ENCODE data around the gene KRT12. TPM values are rescaled to one million over a fixed set of nuclear protein-coding genes. Genes with fewer than 3 reads are reported as not detected.

Gene KRT12
- total RNA-seq, result not detected

- ATAC-seq (no peak), DNase-seq (ENCODE audit: low spot score) (no peak)
- intact Hi-C loops (cut with DNase I), result no loop called here
These were observed at the start of gene KRT12 for GRCh38 chr17:40866838-40867237. KRT12 (minus strand) TSS chr17:40867223; CDS start chr17:40867186, 37 bp downstream.

DNA sequence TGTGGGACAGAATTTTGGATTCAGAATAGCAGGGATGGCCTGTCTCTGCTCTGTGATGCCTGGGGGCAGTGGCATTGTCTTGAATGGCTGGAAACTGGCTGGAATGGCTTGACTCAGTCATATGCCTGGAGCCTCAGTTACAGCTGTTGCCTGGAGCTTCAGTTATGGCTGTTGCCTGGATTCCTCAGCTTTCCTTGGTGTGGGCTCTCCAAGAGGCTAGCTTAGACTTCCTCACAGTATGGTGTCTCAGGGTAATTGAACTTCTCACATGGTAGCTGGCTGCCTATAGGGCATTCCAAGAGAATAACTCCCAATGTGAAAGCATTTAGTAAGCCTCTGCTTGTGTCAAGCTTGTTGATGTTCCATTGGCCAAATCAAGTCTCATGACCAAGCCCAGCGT is 49.3 kb upstream of the KRT12 start:
- no peak for ATAC-seq
- intact Hi-C loops (cut with DNase I), result no loop called here

DNA sequence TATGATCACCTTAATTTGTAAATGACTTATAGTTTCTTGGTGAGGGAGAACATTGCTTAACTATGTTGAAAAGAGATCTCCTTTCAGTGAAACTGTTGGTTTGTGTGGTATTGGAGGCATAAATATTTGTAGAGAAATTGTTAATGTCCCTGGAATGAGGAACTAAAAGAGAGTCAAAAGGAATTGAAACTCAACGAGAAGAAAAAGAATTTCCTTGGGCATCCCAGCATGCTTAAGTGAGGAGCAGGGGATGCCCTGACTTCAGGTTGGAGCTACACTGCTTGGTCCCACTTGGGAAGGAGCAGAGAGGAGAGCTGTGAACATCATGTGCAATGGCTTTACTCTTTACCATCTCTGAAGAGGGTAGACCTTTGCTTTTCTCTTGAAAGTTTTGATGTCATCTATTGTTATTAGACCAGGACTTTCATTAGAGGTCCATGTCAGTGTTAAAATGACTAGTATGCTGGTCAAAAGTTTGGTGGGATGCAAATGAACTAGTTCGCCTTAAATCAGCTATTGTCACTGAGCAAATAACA is 48.8 kb upstream of the KRT12 start:
- intact Hi-C loops (cut with DNase I), result no loop called here
- ATAC-seq, result no peak

More for the DNA sequence above, 49.3 kb upstream of the KRT12 start:
- DNase-seq (ENCODE audit: low spot score), result no peak

GRCh38 chr17:40915199-40915661 is 48.2 kb upstream of the KRT12 start:
- DNase-seq (ENCODE audit: low spot score) (no peak), ATAC-seq (no peak)
- intact Hi-C loops (cut with DNase I), result no loop called here

More for the DNA sequence above, 48.8 kb upstream of the KRT12 start:
- DNase-seq (ENCODE audit: low spot score), result no peak

- intact Hi-C loops (cut with DNase I), result no loop called here
- DNase-seq (ENCODE audit: low spot score), result no peak
These were observed 47.2 kb upstream of the KRT12 start for GRCh38 chr17:40914075-40914855.

DNA sequence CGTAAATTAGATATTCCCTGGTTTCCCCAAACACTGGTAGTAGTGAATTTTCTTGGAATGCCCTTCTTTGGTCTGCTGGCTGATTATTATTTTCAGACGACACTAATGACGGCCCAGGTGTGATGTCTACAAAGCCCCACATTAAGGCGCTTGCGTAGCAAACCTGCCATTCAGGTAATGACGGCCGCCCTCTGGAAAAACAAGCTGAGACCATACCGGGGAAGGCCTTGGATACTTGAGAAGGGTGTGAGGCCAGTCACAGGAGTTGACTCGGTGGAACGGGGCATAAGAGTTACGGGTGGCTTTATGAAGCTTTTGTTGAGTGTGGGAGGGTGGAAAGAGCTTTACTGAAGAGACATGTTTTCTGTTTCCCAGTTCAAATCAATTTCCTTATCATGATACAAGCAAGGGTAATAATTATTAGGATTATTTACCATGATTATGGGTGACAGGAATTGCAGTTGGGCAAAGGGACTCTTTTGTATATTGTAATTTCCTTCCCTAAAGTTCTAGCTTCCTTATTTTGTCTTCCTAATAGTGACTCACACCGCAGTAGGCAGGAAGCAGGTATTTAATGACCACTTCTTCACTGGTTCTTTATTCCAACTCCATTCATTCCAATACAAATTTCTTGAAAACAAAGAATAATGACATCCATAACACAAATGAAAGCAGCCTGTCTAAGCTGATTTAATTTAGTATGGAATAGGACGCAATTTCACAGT is 45.6 kb upstream of the KRT12 start:
- no peak for ATAC-seq
- intact Hi-C loops (cut with DNase I), result no loop called here
- no peak for DNase-seq (ENCODE audit: low spot score)

More at GRCh38 chr17:40914075-40914855, 47.2 kb upstream of the KRT12 start:
- no peak for ATAC-seq

GRCh38 chr17:40910441-40910841 is 43.4 kb upstream of the KRT12 start:
- intact Hi-C loops (cut with DNase I), result no loop called here

GRCh38 chr17:40909755-40910154 is 42.7 kb upstream of the KRT12 start:
- intact Hi-C loops (cut with DNase I), result loop anchor here (5.0 to 10.0 kb wide), 2 partner anchors 105 to 753 kb away; no protein-coding TSS in a partner anchor
- peak; percentile 54 for ATAC-seq

More at GRCh38 chr17:40910441-40910841, 43.4 kb upstream of the KRT12 start:
- ATAC-seq, result peak; percentile 87
- DNase-seq (ENCODE audit: low spot score), result no peak

GRCh38 chr17:40909351-40909750 is 42.3 kb upstream of the KRT12 start:
- ATAC-seq, result peak; percentile 96
- intact Hi-C loops (cut with DNase I), result loop anchor here (5.0 to 10.0 kb wide), 2 partner anchors 105 to 753 kb away; no protein-coding TSS in a partner anchor
- DNase-seq (ENCODE audit: low spot score), result peak; percentile 84

More at GRCh38 chr17:40909755-40910154, 42.7 kb upstream of the KRT12 start:
- DNase-seq (ENCODE audit: low spot score), result no peak

GRCh38 chr17:40906613-40907012 is 39.6 kb upstream of the KRT12 start:
- intact Hi-C loops (cut with DNase I), result loop anchor here (5.0 to 10.0 kb wide), 2 partner anchors 102 to 756 kb away; no protein-coding TSS in a partner anchor
- no peak for ATAC-seq
- no peak for DNase-seq (ENCODE audit: low spot score)

GRCh38 chr17:40905370-40905769 is 38.3 kb upstream of the KRT12 start:
- intact Hi-C loops (cut with DNase I), result loop anchor here (5.0 to 10.0 kb wide), 2 partner anchors 101 to 757 kb away; no protein-coding TSS in a partner anchor
- no peak for DNase-seq (ENCODE audit: low spot score)

GRCh38 chr17:40903129-40903847 is 36.3 kb upstream of the KRT12 start:
- intact Hi-C loops (cut with DNase I), result loop anchor here (10.0 kb wide), 1 partner anchor 98 kb away; no protein-coding TSS in a partner anchor
- ATAC-seq (no peak), DNase-seq (ENCODE audit: low spot score) (no peak)

More at GRCh38 chr17:40905370-40905769, 38.3 kb upstream of the KRT12 start:
- no peak for ATAC-seq

DNA sequence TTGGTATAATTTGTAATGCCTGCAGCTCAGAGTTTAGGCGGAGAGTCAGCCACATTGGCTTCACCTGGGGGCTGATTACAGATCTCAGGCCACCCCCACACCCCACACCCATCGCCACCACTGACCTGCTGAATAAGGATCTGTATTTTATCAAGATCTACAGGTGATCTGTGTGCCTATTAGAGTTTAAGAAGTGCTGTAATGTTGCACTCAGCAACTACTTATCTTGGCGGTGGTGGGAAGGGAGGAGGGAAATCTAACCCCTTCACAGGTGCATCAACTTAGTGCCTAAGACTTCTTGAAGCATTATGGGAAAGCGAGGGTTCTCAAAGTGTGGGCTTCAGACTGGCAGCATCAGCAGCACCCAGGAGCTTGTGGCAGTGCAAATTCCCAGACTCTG is 35.5 kb upstream of the KRT12 start:
- intact Hi-C loops (cut with DNase I), result loop anchor here (10.0 kb wide), 1 partner anchor 98 kb away; no protein-coding TSS in a partner anchor
- ATAC-seq (no peak), DNase-seq (ENCODE audit: low spot score) (no peak)

DNA sequence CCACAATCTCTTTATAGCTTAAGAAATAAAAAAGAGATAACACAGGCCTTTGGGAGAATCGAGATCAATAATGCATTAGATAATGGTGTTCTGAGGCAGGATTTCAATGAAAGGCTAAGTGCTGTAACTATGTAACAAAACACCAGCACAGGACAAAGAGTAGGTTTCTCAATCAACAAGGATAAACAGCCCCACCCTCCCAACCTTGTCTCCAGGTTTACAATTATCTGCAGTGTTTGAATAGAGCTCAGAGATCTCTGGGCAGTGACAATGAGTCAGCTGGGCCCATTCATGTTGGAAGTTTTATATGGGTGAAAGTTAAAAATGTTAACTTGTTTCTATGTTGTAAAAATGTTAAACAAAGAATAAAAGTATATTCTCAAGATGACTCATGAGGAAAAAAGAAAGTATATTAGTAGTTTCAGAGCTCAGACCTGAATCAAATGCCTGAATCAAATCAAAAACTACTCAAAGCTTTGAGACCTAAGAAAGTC is 35.0 kb upstream of the KRT12 start:
- ATAC-seq, result no peak
- intact Hi-C loops (cut with DNase I), result loop anchor here (10.0 kb wide), 1 partner anchor 97 kb away; no protein-coding TSS in a partner anchor

DNA sequence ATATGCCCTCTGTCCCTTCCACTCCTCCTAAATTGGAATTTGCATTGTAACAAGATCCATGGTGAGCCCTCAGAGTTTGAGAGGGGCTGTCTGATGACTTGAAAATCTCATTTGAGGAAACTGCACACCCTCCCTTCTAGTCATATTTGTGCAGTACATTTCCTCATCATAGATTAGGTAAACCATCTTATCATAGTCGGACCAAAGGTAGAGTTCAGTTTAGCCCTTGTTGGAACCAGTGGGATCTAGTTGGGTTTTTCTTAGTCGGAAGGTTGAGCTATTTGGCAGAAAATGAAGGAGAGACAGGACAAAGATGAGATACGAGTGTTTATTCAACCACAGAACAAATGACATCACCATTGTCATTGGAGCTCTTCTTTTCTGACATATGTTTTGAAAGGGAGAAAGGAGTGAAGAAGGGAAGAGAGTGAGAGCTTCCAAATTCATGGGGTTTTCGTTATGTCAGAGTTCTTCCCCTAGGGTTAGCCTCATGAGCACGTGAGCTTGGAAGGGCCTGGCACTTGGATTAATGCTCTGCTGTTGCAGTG is 33.9 kb upstream of the KRT12 start:
- no peak for DNase-seq (ENCODE audit: low spot score)
- intact Hi-C loops (cut with DNase I), result loop anchor here (10.0 kb wide), 1 partner anchor 96 kb away; no protein-coding TSS in a partner anchor
- no peak for ATAC-seq

More for the DNA sequence above, 35.0 kb upstream of the KRT12 start:
- DNase-seq (ENCODE audit: low spot score), result no peak

DNA sequence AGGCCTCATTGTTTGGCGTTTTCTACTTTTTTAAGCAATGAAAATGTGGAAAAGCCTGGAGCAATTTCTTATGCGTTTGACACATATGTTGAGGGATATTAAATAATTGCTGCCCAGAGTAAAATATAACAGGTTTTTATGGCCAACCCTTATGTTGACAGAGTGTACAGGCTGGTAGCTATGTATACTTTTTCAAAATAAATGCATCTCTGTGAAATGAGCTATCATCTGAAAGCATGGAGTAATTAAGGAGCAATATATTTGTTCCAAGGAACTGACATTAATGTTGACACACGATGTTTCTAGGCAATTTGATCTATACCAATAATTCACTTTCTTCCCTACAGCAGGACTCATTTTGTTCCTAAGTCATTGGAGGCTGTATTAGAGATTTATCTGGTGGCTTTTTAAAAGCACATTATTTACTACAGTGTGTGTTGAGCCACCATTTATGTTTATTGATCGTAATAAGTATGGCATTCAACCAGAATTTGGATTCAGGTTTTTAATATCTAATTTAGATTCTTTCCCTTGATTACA is 30.0 kb upstream of the KRT12 start:
- ATAC-seq (no peak), DNase-seq (ENCODE audit: low spot score) (no peak)
- intact Hi-C loops (cut with DNase I), result no loop called here

- DNase-seq (ENCODE audit: low spot score) (no peak), ATAC-seq (peak; percentile 68)
- intact Hi-C loops (cut with DNase I), result no loop called here
These were observed 28.2 kb upstream of the KRT12 start for GRCh38 chr17:40895106-40895730.
